HG03460 (cell line): ENCODE results near the gene TDO2.
A peak's percentile ranks its signal among the peaks of the same experiment; 100 is the strongest.
"Not testable (repeated sequence)": the region's sequence is repeated elsewhere in the genome, so short reads cannot be mapped to it uniquely, and the experiment has no call there.

Experiments
- ATAC-seq: cut with Tn5 transposase; IDR thresholded peaks from one replicate; pipeline ENCODE4 v1.9.1; 2021; ENCODE audit not compliant: unreplicated experiment

TDO2 gene

GRCh38 chr4:155906554-155907247, 3.2 kb downstream of the TDO2 start:
- no peak for ATAC-seq

GRCh38 chr4:155907556-155907955, 4.1 kb downstream of the TDO2 start:
- ATAC-seq = no peak

GRCh38 chr4:155908187-155909139, 5.0 kb downstream of the TDO2 start:
- peak; percentile 64 for ATAC-seq

GRCh38 chr4:155909615-155910226, 6.2 kb downstream of the TDO2 start:
- ATAC-seq = no peak

GRCh38 chr4:155911905-155912304, 8.4 kb downstream of the TDO2 start:
- ATAC-seq = no peak

GRCh38 chr4:155914782-155915181, 11.3 kb downstream of the TDO2 start:
- ATAC-seq = no peak

GRCh38 chr4:155921597-155921996, 18.1 kb downstream of the TDO2 start:
- ATAC-seq = no peak

- ATAC-seq = no peak
Observed at GRCh38 chr4:155924637-155925036, 21.1 kb downstream of the TDO2 start.

GRCh38 chr4:155929833-155930232, 26.3 kb downstream of the TDO2 start:
- no peak for ATAC-seq

- ATAC-seq = no peak
Observed at GRCh38 chr4:155930330-155930729, 26.8 kb downstream of the TDO2 start.

GRCh38 chr4:155931634-155932033, 28.1 kb downstream of the TDO2 start:
- ATAC-seq = no peak

GRCh38 chr4:155934634-155935033, 31.1 kb downstream of the TDO2 start:
- ATAC-seq = not testable (repeated sequence)

GRCh38 chr4:155935389-155935986, 32.0 kb downstream of the TDO2 start:
- ATAC-seq = no peak

GRCh38 chr4:155941085-155941790, 37.7 kb downstream of the TDO2 start:
- ATAC-seq = no peak

- ATAC-seq = no peak
Observed at GRCh38 chr4:155941820-155942219, 38.3 kb downstream of the TDO2 start.

- ATAC-seq = no peak
Observed at GRCh38 chr4:155943605-155944291, 40.3 kb downstream of the TDO2 start.

GRCh38 chr4:155944516-155944915, 41.0 kb downstream of the TDO2 start:
- no peak for ATAC-seq

GRCh38 chr4:155946486-155946885, 43.0 kb downstream of the TDO2 start:
- no peak for ATAC-seq

GRCh38 chr4:155948541-155948940, 45.0 kb downstream of the TDO2 start:
- ATAC-seq = no peak

- ATAC-seq = no peak
Observed at GRCh38 chr4:155950461-155950860, 47.0 kb downstream of the TDO2 start.
